HG03520 (cell line): ENCODE data around the gene ADAMTS2.

Source experiments
- ATAC-seq: cut with Tn5 transposase; IDR thresholded peaks from one replicate; pipeline ENCODE4 v1.9.1; 2021; ENCODE audit warnings: mild to moderate bottlenecking, moderate library complexity; ENCODE audit not compliant: unreplicated experiment

Gene ADAMTS2

DNA sequence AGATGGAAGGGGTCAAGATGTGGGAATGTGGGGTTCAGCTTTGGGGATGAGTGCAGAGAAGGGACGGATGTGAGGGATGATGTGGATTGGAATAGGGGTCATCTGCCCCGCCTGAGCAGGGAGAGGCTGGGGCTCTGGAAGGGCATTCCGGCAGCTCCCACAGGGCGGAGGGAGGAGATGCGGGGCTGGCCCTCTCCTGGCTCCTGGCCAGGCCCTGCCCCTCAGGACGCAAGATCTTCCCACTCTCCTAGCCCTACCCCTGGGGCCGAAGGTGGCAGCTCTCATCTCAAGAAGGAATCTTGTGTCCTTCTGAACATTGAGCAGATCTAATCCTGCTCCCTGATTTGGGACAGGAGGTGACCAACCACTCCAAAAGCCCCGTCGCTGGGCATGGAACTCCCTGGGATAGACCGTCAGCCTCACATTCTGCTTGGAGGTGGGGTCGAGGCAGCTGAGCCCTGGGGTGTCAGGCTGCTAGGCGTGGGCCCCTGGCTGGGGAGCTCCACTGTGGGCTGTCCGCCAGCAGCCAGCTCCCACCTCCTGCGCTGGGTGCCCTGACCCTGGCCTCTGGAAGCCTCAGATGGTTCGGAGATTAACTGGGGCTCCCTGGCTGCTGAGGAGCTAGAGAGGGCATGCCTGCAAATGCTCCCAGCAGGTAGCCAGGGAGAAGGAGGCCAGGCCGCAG, 159.9 kb downstream of the ADAMTS2 start:
- no peak for ATAC-seq

DNA sequence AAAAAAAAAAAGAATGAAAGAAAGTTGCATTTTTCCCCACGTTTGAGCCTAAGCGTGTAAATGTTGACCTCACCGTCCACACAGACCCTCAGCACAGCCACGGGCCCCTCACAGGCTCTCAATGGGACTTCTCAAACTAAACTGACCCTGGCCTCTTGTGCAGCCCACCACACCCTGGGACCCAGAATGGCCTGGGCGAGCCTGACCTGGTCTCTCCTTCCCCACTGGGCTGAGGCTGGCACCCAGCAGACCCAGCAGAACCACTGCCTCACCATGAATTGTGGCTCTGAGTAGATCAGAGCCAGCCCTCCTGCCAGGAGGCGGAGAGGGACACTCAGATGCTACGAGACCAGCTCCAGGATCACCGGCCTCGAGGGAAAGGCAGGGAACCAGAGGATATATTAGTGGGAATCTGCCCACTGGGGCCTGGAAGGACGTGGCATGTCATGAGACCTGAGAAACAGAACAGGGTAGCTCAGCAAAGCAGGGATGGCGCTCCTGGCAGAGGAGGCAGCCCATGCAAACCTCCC, 160.7 kb downstream of the ADAMTS2 start:
- ATAC-seq = no peak

DNA sequence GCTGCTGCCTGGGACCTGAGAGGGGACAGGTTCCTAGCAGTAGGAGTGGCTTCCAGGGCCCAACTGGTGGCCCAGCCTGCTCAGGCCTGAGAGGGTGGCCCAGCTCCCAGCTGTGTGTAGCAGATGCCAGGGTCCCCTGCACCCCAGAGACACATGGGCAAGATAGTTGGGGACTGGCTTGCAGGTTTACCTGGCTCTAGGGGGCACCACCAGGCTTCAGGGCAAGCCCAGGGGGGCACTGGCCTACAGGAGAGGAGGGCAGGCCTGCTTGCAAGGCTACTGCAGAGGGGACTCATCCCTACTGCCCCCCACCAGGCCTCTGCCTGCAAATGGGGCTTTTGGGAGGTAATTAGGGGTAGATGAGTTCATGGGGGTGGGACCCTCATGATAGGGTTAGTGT, 161.8 kb downstream of the ADAMTS2 start:
- ATAC-seq = no peak

DNA sequence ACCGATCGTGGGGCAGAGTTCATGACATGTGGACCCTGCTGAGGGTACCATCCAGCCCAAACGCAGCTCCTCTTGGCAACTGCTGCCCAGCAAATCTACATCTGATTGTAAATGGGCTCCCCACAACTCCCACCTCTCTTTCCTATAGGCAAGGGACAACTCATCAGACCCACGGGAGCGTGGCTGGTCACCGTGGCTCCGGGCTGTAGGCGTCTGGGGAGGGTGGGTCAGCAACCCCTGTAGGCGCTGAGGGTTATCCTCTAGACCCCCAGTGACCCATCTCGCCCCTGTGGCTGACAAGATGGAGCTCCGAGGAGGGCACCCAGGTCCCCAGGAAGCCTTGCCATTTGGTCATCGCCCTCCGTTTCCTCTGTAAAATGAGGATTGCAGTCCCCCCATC, 162.7 kb downstream of the ADAMTS2 start:
- ATAC-seq = no peak

DNA sequence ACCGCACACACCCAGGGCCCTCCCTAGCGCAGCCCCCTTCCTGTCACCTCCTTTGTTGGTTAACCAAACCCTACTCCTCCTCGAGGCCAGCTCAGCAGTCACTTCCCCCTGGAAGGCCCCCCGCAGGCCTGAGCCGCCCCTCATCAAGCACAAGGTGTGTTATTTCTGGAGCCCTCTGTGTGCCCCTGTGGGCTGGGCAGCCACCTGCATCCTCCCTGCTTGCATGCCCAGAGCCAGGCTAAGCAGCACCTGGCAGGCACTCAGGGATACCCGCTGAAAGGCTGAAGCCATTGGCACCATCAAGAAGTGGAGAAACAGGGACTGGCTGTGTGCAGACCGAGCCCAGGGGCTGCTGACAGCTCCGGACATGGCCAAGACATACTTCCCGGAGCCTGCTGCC, 163.3 kb downstream of the ADAMTS2 start:
- no peak for ATAC-seq

DNA sequence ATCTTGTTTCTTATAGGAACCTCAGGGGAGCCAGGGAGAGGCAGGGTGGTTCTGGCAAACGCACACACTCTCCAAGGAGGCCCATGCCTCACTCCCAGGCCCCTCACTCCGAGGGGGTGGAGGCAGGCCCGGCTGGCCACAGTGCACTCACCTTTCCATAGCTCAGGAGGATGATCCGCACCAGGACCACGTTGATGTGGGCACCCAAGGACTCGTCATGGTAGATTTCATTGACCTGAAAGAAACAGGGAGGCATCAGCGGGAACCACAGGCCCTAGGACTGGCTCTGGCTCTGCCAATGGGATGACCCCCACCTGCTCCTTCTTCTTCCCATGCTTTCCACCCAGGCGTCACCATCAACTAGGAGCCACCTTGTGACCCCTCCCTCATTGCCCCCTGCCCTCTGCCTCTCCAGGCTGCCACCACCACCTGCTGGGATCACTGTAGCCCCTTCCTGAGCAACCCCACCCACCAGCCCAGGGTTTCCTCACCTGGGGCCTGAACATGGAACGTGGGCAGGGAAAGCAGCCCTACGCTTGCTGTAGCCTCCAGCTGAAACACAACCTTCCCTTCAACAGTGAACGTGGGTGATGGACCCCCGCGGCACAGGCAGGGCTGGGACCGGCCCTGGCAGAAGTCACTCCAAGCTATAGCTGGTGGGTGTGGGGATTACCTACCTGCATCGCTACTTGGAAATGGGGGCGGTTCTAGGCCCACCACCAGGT, 164.2 kb downstream of the ADAMTS2 start:
- no peak for ATAC-seq

DNA sequence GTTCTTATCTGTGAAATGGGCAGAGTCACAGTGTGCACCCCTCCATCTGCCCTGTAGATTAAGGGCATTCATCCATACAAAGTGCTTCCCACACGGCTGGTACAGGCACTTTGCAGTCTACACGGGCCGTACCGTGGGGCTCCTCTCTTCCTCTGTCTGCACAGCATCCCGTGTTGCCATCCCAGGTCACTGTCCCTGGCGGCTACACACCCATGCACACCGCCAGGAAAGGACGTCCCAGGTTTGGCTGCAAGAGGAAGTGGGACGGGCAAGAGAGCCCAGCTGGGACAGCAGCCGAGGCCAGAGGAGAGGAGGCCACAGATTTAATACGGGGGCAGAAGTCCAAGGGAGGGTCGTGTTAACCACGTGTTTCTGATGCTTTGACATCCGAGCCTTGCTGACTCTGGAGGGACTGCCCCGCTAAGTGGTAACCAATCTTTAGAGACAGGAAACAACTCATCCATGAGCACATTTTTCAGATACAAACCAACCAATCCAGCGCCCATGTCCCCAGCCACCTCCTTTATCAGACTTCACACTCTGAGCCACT, 165.1 kb downstream of the ADAMTS2 start:
- no peak for ATAC-seq

DNA sequence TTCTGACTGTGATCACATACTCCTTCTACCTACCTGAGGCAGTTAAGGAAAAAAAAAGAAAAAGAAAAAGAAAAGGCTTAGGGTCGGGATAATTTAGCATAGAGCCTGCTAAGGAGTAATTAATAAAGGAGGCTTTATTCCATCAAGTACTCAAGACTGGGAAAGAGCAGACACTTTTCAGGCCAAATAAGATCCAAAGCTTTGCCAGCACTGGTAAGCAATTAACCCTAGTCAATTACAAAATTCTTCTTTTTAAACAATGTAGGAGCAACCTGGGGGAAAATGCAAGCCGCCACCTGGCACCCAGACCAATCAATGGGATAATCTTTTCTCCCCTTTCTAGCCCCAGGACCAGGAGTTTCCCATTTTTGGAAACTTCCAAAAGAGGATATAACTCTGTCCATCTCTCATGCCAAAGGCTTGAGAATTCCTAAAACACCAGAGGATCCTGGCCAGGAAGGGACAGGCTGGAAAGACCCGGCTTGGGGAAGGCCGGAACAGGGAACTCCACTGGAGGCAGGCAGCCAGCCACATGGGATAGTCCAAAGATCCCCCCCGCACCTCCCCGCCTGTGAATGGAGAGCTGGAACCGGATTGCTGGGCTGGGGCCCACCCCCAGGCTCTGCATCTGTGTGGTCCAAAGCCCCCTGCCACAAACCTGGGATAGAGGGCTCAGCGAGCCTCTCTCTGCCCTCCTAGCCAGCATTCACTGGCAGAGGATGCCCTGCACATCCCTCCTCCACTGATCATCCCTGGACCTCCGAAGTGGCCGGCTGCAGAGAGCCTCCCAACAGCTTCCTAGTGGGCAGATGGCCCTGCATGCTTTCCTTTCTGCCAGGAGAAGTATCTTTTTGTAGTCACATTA, 167.3 kb downstream of the ADAMTS2 start:
- ATAC-seq = no peak

DNA sequence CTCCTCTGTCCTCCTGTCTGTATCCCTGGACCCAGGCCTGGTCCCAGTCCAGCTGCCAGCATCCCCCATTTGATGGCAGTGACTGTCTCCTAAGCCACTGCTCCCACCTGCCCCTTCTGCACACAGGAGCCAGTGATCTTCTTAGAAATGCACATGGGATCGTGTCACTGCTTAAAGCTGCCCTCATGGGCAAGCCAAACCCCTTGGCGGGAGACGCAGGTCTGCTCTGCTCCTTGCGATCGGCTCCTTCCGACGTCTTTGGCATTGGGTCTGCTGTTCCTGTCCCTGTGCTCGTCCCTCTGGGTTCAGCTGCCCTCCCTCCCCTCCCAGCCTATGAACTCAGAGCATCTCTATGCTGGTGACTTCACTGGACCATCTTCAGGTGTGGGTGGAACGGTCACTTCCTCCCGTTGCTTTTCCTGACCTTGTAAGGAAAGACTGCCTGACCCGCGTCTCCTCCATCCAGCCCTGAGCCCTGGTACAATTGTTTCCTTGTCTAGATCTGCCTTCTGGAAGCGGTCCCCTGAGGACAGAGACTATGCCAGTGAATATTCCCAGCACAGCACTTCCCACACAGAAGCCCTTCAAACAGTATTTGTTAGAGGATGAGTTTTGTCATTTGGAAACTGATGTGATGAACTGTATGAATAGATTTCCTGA, 168.6 kb downstream of the ADAMTS2 start:
- no peak for ATAC-seq

DNA sequence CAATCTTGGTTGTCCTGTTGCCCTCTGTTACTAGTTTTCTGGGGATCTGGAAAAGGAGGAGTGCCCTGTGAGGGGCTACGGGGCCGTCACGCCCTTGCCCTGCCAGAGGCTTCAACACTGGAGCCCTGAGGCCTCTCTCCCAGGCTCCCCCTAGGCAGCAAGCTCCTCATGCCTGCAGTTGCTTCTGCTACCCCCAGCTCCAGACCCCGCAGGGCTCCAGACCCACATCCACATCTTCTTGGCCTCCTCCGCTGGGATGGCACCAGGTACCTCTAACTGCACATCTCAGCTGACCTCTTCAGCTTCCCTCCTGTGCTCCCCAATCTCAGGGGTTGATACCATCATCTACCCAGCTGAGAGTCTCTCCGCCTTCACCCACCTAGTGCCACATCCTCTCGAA, 169.1 kb downstream of the ADAMTS2 start:
- ATAC-seq = no peak

DNA sequence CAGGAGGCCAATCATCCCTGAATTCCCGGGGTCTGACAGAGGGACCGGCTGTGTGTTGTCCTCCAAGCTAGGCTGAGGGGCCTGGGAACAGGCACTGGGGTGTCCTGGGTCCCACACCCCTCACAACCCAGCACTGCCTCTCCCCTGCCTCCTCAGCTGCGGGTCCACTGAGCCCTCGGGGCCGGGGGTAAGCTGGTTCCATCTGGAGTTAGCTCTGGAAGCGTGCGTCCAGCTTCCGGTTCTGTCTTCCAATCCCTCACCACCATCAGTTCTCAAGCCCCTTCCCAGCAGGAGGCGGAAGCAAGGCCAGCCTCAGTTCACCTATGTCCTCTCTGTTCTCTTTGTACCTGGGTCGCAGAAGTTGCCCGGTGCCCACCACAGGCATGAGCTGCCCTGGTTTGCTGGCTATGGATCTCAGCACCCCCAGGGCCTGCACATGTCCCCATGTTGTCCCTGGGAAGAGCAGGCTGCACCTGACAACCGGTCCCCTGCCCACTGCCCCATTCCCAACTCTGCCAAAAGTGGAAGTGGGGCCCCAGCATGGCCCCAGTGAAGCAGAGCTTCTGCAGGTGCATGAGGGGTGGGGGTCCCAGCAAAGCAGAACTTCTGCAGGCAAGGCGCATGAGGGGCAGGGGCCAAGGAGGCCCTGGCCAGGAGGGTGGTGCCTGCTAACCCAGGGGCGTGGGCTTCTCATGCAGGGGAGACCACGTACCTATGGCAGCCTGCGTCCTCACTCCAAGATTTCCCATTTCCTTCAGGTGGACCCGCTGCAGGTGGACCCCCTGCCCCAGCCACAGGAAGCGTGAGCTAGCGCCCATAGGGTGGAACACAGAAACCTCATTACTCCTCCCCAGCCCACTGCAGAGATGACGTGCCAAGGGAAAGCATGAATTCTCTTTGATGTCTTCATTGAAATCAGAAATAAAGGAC, 173.2 kb downstream of the ADAMTS2 start:
- no peak for ATAC-seq

DNA sequence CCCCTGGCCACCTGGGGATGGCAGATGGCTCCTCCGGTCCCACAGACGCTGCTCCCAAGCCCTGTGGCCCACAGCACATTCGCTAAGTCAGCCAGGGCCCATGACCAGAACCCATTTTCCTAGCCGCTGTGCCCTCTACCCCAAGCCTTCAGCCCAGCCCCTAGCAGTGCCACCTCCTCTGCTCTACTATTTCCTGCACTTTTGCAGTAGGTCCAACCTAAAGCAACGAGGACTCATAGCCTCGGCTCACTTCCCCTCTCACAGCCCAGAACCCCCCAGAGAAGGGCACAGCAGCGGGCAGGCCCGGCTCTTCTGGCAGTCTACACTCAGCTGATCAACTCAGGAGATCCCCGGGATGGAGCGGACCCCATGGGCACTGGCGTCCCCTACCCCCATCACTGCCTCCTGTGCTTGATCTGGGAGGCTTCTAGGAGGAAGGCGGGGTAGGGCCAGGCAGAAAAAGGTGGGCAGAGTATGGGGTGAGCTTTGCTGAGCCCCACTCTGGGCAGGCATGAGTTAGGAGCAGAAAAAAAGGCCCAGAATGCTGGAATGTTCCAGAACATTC, 173.9 kb downstream of the ADAMTS2 start:
- ATAC-seq = no peak

DNA sequence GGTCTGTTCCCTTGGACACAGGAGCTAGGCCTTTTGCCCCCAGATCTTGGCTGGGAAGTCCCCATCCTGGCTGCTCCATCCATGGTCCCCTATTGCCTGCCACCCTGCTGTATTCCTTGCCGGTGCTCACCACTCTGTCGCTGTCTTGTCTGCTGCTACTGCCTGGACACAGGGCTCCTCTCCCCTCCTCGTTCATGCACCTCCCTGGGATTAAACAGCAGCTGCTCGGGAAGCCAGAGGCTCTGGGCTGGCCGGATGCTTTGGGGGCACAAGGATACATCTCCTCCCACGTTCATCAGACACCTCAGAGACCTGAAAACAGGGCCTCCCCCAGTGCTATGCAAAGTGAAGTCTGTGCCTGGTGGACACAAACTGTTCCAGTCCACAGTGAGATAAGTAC, 174.7 kb downstream of the ADAMTS2 start:
- no peak for ATAC-seq

DNA sequence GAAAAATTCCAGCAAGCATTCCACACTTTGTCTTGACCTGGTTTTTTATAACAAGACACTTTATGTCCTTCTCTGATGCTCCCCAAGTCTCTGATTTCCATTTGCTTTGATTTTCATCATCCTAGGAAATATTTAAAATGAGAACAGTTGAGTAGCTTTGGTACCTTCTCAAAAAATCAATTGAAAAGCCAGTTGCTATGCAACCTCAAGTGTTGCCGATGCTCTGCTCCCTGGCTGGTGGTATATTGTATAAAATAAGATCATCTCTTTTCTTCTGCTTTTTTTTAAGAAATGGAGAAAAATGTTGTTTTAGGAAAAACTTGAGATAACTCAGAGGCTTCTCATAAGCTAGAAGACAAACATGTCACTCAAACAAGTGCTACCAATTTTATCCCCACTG, 175.4 kb downstream of the ADAMTS2 start:
- no peak for ATAC-seq

DNA sequence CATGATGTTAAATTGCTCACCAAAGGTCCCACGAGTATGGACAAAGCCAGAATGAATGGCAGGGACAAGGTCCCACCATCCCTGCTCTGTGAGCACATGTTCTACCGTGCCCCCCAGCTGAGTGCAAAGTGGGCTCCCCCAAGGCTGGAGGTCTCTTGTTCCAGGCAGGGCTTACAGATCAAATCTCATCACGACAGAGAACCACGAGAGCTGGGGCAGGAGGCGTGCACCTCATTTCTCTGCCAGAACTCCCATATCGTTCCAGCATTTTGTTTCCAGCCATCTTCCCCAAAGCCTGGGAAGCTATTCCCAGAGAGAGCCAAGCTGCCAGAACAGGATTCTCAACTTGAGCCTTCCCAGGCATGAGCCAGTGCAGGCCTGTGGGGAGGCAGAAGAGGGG, 176.6 kb downstream of the ADAMTS2 start:
- ATAC-seq = no peak

DNA sequence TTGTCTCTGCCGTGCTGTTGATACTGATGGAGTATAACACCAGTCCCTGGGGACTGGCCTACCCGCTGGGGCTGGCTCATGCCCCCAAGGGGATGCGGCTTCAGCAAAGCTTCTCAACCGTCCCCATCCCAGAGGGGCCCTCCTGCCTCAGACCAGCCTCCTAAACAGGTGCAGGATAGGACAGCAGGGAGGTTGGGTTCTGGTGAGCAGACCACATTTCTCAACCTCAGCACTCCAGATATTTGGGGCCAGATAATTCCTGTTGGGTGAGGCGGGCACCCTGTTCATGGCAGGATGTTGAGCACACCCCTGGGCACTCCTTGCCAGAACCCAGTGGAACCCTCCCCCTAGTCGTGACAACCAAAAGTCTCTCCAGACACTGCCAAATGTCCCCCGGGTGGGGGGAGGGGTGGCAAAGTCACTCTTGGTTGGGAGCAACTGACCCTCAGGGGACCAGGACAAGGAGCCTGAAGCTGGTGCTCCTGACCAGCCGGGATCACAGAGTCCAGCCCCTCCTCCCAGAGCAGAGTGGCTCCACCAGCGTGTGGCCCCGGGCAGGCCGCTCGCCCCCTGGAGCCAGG, 177.3 kb downstream of the ADAMTS2 start:
- ATAC-seq = no peak

DNA sequence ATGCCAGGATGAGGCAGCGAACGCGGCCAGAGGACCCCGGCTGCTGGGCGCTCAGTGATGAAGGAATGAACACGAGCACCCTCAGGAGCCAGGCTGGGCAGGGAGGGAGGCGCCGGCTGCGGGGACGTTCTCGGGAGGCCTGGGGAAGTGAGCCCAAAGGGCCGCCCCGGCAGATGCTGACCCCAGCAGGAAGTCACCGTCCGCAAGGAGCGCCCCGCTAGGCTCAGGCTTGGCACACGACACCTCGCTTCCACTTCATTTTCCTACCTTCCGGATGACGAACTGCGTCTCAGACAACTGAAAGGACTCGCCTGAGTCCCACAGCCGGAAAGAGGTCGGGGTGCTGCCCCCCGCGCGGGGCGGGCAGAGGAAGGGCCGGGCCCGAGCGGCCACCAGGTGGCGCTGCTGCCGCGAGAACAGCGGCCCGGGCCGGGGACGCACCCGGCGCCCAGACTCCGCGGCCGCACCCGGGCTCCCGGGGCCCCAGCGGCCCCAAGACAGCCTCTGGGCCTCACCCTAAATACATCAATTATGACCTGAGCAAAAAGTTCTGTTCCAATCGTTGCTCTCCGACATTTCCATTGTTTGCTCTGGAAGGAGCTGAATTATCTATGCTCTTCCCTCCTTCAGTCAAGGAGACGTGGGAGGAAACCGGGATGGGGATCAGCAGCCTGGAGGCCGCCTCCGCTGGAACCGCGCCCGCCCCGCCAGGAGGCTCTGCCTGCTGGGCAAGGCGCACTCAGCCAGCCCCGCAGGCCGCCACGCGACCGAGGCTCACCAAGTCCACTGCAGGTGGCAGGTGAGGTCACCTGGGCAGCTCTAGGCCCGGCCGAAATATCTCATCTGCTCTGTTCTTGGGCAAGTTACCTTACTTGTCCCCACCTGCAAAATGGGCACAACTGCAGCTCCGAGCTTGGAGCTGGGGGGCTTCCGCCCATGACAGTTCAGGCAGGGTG, 178.1 kb downstream of the ADAMTS2 start:
- ATAC-seq = no peak
